Tibial nerve (tissue), 4 donors: Measurements from ENCODE around the gene KLHL25. TPM values are rescaled to one million over a fixed set of nuclear protein-coding genes. Genes with fewer than 3 reads are reported as not detected.
A peak's percentile ranks its signal among the peaks of the same experiment; 100 is the strongest.

Source experiments
- DNase-seq, 2 donors: peaks; one replicate each; pipeline ENCODE4 v3.0.0-alpha.2; 2019; ENCODE audit warnings: low spot score in 2 of 2
- H3K27ac ChIP-seq, 4 donors: fragments of 200-600 bp; sonication (generic) in 3 of 4; one replicate each; pipeline ENCODE4 v1.5.1; 2017 to 2019; ENCODE audit warnings: mild to moderate bottlenecking in 1 of 4
- H3K27me3 ChIP-seq, 2 donors: fragments of 200-600 bp; sonication (generic) in 1 of 2; one replicate each; pipeline versions ENCODE4 v1.5.1 to v1.6.0; 2017 to 2019
- H3K36me3 ChIP-seq, 3 donors: fragments of 200-600 bp; sonication (generic); one replicate each; pipeline ENCODE4 v1.5.1; 2018 to 2019
- H3K4me1 ChIP-seq, 4 donors: fragments of 200-600 bp; sonication (generic) in 3 of 4; one replicate each; pipeline ENCODE4 v1.5.1; 2017 to 2019
- H3K4me3 ChIP-seq, 4 donors: fragments of 200-600 bp; sonication (generic) in 3 of 4; one replicate each; pipeline ENCODE4 v1.5.1; 2017 to 2019; ENCODE audit warnings: mild to moderate bottlenecking in 1 of 4, moderate library complexity in 1 of 4
- H3K9me3 ChIP-seq, 4 donors: fragments of 200-600 bp; sonication (generic) in 3 of 4; one replicate each; pipeline ENCODE4 v1.5.1; 2017 to 2019
- CTCF ChIP-seq, 5 experiments: fragments of 200-600 bp in 3 of 5; fragments of 450-650 bp in 2 of 5; sonication (generic) in 3 of 5; IDR thresholded peaks; one replicate each; pipeline ENCODE4 v1.5.1; 2016 to 2019; ENCODE audit warnings: antibody characterized with exemption in 5 of 5, mild to moderate bottlenecking in 3 of 5, moderate library complexity in 2 of 5
- EP300 ChIP-seq, 2 donors: sonication (generic); formaldehyde crosslinking; IDR thresholded peaks; one replicate each; pipeline ENCODE4 v1.6.1; 2017; ENCODE audit warnings: antibody characterized with exemption in 2 of 2, mild to moderate bottlenecking in 1 of 2
- POLR2A ChIP-seq, 2 donors: fragments of 450-650 bp; IDR thresholded peaks; one replicate each; pipeline ENCODE4 v1.6.1; 2017; ENCODE audit warnings: antibody characterized with exemption in 2 of 2, mild to moderate bottlenecking in 2 of 2, moderate library complexity in 2 of 2
- WGBS, 2 donors: methylation state at CpG; one replicate each; pipeline ENCODE4 v1.1.5; 2018; 5-methylcytosine and 5-hydroxymethylcytosine counted together
- total RNA-seq, 4 donors: library from RNA; depleted of rRNA; stranded (reverse); fragments of >200 nt; gene quantifications; one replicate each; pipeline ENCODE4 v1.1.0, GENCODE V29; 2016

KLHL25 gene
- total RNA-seq, 4 donors from 2014 or later: 8.4 to 34.2 (median 12.6) TPM

GRCh38 chr15:85748729-85749128, 46.0 kb downstream of the KLHL25 start:
- no peak overlapping the region for H3K4me3 ChIP-seq
- TF ChIP-seq POLR2A (IDR thresholded peaks at IDR 0.05) (no peak), CTCF (IDR thresholded peaks at IDR 0.05) (no peak), EP300 (IDR thresholded peaks at IDR 0.05) (no peak)
- WGBS, 2 donors: 68 to 75% methylated on average over 11 of the region's 11 CpGs

DNA sequence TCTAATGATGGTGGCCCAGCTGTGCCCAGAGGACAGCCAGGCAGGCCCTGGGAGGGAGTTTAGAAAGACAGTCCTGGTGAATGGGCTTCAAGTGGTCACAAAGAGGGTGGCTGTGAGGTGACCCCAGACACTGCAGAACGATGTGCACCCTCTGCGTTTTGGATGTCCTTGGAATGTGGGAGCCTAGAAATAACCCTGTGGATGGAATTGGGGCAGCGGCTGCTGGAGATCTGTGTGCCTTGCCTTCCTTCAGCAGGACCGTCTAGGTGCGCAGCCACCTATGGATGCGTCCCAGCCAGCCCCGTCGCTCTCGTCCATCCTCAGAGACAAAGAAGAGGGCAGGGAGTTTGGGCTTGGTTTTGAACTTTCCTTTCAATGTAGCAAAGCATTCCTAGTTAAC, 46.5 kb downstream of the KLHL25 start:
- no peak overlapping the region for H3K4me3 ChIP-seq
- H3K4me1 ChIP-seq: peaks cover 0 to 59% (median 19%) of the 10 kb centered on the region in 4 donors
- peaks cover 0 to 57% (median 32%) of the 10 kb centered on the region in 3 donors for H3K36me3 ChIP-seq
- no peaks in the 10 kb centered on the region for H3K27me3 ChIP-seq
- no peaks in the 10 kb centered on the region for H3K9me3 ChIP-seq
- DNase-seq: no peak
- WGBS, 2 donors: 81 to 88% methylated on average over 9 of the region's 9 CpGs
- TF ChIP-seq EP300 (IDR thresholded peaks at IDR 0.05) (no peak), POLR2A (IDR thresholded peaks at IDR 0.05) (no peak), CTCF (IDR thresholded peaks at IDR 0.05) (no peak)
- H3K27ac ChIP-seq: peak overlapping the region in 1 of 4 donors; percentile 36

More at GRCh38 chr15:85748729-85749128, 46.0 kb downstream of the KLHL25 start:
- Histone ChIP-seq H3K27me3 (no peaks in the 10 kb centered on the region), H3K36me3 (peaks cover 0 to 52% (median 28%) of the 10 kb centered on the region in 3 donors), H3K4me1 (peaks cover 0 to 59% (median 19%) of the 10 kb centered on the region in 4 donors), H3K27ac (peak overlapping the region in 2 of 4 donors; percentile 83 to 87), H3K9me3 (no peaks in the 10 kb centered on the region)
- DNase-seq: no peak

DNA sequence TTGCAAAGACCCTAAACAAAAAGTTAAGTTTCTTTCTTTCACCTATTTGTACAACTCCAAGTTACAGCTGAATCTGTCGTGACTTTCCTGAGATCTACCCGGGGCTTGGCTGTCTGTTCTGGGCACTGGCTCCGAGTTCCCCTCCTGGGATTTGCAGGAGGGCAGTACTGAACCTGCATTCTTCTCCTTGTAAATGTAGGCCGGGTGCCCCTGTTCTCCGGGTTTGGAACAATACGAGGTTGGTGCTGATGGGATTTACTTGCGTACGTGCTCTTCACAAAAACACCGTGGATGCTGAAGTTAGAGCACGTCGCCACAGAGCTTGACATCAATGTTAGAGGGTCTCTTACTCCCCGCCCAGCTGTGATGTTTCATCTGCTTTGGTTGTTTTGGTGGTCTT, 48.1 kb downstream of the KLHL25 start:
- no peaks in the 10 kb centered on the region for H3K27me3 ChIP-seq
- peaks cover 0 to 73% (median 32%) of the 10 kb centered on the region in 3 donors for H3K36me3 ChIP-seq
- WGBS, 2 donors: 87% methylated on average over 12 of the region's 12 CpGs
- H3K9me3 ChIP-seq: no peaks in the 10 kb centered on the region
- H3K4me3 ChIP-seq: no peak overlapping the region
- H3K4me1 ChIP-seq: peaks cover 0 to 61% (median 14%) of the 10 kb centered on the region in 4 donors
- no peak for TF ChIP-seq EP300 (IDR thresholded peaks at IDR 0.05)
- TF ChIP-seq CTCF (IDR thresholded peaks at IDR 0.05): no peak
- TF ChIP-seq POLR2A (IDR thresholded peaks at IDR 0.05): no peak
- no peak overlapping the region for H3K27ac ChIP-seq
- DNase-seq: no peak

GRCh38 chr15:85745525-85746150, 49.1 kb downstream of the KLHL25 start:
- H3K4me1 ChIP-seq: peaks cover 0 to 57% (median 5%) of the 10 kb centered on the region in 4 donors
- peaks cover 3 to 83% (median 37%) of the 10 kb centered on the region in 3 donors for H3K36me3 ChIP-seq
- 79 to 80% methylated on average over 14 of the region's 14 CpGs for WGBS, 2 donors
- peak overlapping the region in 1 of 4 donors; percentile 8 for H3K27ac ChIP-seq
- no peak overlapping the region for H3K4me3 ChIP-seq
- no peaks in the 10 kb centered on the region for H3K9me3 ChIP-seq
- no peak for DNase-seq
- TF ChIP-seq POLR2A (IDR thresholded peaks at IDR 0.05) (no peak), CTCF (IDR thresholded peaks at IDR 0.05) (no peak)
- no peaks in the 10 kb centered on the region for H3K27me3 ChIP-seq

- no peak for DNase-seq
- WGBS, 2 donors: 86 to 89% methylated on average over 12 of the region's 12 CpGs
- Histone ChIP-seq H3K9me3 (no peaks in the 10 kb centered on the region), H3K27me3 (no peaks in the 10 kb centered on the region), H3K4me3 (no peak overlapping the region), H3K27ac (no peak overlapping the region), H3K4me1 (peaks cover 0 to 51% (median 4%) of the 10 kb centered on the region in 4 donors), H3K36me3 (peaks cover 9 to 89% (median 37%) of the 10 kb centered on the region in 3 donors)
- TF ChIP-seq POLR2A (IDR thresholded peaks at IDR 0.05): no peak
- no peak for TF ChIP-seq EP300 (IDR thresholded peaks at IDR 0.05)
- no peak for TF ChIP-seq CTCF (IDR thresholded peaks at IDR 0.05)
Measured at GRCh38 chr15:85745023-85745422, 49.7 kb downstream of the KLHL25 start.
